NCI-H146 (cell line): Measurements from ENCODE around the gene KANK4.

Experiments
- DNase-seq: peaks from one replicate; lab custom pipeline; 2025; lab: John Stamatoyannopoulos, UW

KANK4 gene

DNA sequence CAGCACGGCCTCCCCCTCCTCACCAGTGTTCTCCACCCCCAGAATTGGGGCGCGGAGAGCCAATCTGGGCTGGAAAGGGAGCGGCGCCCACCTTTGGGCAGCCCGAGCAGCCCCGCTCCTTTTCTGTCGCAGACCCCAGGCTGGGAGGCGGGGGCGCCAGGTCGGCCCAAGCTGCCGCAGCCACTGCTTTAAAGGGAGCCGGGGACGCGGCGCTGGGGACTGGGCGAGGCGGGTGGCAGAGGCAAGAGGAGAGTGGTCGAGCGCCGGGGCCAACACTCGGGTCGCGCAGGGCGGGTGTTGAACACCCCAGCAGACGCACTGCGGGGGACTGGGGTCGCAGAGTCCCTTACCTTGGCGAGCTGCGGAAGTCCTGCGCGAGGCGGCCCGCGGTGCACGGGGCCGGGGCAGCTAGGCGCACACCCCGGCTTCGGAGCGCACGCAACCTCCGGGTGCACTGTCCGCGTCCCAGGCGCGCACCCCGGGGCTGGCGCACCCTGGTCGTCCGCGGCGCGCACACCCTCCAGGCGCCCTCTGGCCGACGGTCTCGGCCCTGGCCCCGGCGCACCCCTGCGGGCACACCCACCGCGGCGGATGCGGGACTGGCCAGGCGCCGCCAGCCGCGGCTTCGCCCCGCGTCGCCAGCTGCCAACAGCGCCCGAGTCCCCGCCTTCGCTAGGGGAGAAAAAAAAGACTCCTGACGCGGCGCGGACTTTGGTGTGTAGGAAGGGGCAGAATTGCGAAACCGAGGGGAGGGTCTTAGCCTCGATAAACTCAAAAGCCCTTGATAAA lies at the start of gene KANK4:
Gene KANK4 (minus strand): TSS at position 679 of the 789 bp plus-strand sequence. CDS start 37,870 bp downstream, outside the sequence.
- peak; percentile 39 for DNase-seq

DNA sequence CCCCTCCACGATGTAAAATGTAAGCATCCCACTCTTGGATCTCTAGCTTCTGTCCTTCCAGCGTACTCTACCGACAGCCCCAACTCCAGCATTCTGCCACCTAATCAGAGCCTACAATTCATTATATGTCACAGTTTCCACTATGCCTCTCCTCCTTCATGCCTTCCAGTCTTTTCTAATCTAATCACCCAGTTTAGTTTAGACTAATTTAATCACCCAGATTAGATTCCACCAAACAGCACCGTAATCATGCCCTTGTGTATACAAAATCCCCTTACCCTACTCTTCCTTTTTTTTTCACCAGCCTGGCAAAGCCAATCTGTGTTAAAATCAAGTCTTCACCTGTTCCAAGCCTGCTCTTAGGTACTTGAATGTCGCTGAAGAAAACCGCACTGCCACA lies 49.8 kb upstream of the KANK4 start:
- DNase-seq, result no peak

DNA sequence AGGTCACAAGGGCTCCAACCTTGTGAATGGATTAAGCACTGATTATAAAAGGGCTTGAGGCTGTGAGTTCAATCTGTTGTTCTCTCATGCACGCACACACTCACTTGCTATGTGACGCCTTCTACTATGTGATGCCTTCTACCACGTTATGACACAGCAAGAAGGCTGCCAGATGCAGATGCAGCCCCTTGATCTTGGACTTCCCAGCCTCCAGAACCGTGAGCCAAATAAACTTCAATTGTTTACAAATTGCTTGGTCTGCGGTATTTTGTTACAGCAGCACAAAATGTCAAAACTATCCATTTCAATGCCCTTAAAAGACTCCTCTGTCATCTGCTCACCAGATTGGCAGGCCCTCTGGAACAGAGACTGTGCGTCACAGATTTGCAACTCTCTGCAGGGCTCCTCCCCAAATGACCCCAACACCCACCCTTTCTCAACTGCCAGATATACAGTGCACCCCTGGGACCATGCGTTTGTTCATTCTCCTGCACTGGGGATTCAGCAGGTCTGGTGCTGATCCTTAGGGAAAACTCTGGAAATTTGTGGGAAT lies 47.8 kb upstream of the KANK4 start:
- no peak for DNase-seq

DNA sequence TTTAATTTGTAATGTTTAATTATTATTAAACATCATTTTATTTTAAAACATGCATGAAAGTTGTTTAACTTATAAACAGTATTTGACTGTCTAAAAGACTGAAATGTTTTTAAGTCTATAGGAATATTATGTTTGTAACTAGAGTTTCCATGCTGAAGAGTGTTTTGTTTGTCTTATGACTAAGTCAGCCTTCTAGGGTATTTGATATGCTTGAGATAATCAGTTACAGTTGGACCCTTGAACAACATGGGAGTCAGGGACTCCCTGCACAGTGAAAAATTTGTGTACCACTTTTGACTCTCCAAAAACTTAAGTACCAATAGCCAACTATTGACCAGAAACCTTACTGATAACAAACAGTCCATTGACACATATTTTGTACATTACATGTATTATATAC lies 45.5 kb upstream of the KANK4 start:
- no peak for DNase-seq

DNA sequence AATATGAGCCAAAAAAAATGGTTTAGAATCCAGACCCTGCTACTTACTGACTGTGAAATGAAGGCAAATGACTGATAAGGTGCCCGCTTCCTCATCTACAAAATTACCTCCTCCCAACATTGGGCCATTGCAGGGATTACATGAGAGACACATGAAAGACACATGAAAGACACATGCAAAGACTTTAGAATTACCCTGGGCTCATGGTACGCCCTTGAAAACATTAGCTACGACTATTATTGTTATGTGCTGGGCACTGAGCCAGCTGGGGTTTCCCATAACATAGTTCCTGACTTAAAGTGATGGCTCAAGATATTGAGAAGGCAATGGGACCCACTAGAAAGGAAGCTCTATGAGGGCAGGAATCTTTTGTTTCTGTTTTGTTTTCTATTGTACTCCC lies 43.7 kb upstream of the KANK4 start:
- DNase-seq, result no peak

DNA sequence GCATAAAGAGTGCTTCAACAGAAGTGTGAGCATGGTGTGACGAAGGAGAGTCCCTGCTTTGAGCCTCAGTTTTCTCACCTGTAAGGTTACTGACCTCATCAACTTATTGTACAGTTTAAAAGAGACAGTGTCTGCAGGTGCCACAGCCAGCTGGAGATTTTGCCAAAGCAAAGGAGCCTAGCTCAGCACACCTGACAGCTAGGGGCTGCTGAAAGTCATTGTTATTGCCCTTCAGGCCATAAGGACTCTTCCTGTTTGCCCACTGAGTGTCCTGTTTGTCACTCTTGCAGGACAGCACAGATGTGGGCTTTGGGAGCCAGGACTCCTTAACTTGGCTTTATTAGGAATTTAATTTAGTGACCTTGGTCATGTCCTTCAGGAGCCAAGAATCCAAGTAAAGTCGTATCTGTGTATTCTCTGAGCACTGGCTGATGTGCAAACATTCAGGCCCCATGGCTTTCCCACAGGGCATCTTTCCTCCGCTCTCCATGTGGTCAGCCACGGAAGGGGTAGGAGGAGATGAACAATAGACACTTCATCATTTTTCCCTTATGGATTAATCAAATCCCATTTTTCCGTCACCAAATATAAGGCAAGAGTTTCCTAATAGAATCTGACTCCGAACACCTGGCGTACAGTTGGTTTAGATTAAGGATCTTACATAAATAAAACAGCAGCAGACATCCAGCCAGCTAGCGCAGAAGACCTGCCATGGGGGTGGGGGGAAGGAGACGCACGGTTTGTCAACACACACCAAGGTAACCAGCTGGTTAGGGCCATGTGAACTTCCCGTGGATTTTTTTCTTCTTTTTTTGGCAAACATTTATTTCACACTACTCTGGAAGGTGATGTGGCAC lies 43.1 kb upstream of the KANK4 start:
- DNase-seq, result peak; percentile 78

DNA sequence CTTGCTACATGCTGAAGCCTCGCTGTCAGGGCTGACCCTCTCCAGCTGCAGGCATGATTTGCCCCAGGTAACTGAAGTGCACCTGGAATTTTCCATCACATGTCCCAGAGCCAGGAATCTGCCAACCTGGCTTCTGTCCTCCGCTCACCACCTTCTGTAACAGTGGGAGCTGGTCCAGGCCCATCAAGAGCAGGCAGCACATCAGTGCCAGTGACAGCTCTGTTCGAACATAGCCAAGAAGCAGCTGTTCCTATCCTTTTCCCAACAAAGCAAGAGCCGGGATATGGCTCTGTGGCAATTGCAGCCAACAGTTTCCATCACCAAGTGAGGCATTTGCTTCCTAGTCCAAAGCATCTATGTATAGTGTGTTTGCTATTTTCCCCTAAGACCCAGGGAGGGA lies 42.2 kb upstream of the KANK4 start:
- no peak for DNase-seq

DNA sequence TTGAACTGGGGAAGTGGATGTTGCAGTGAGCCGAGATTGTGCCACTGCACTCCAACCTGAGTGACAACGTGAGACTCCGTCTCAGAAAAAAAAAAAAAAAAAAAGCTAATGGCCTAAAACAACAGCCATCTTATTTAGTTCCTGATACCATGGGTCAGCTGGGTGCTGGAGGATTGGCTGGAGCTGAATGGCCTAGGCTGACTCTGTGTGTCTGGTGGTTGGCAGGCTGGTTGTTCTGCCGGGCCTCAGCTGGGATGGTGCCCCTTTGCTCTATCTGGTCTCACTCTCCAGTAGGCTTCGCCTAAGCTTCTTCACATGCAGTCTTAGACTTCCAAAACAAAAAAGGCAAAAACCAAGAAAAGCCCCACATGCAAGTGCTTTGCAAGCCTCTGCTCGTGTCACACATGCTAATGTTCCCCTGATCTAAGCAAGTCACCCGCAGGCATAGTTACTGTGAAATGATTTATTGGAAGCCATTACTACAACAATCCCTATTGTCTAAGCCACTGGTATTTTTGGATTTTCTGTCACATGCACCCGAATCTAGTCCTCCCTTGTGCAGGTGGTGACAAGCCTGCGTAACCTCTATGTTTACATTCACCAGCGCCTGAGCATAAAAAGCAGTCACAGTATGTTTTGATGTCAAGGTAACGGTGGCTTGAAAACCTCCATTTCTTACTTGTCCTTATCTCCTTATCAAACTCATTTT lies 39.6 kb upstream of the KANK4 start:
- DNase-seq, result peak; percentile 86

DNA sequence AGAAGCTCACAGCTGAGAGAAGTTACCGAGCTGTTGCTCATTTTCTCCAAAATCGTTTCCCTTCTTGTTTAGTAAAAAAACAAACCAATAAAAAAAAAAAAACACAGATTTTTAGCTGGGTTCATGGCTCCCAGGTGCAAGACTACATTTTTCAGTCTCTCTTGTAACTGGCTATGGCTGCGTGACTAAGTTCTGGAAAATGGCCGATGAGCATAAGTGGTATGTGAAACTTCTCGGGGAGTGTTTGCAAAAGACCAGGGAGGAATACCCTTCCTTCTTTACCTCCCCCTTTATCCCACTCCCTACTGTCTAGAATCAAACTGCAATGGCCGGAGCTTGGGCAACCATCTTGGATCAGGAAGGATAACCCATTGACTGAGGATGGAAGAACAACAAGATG lies 38.7 kb upstream of the KANK4 start:
- DNase-seq, result no peak

DNA sequence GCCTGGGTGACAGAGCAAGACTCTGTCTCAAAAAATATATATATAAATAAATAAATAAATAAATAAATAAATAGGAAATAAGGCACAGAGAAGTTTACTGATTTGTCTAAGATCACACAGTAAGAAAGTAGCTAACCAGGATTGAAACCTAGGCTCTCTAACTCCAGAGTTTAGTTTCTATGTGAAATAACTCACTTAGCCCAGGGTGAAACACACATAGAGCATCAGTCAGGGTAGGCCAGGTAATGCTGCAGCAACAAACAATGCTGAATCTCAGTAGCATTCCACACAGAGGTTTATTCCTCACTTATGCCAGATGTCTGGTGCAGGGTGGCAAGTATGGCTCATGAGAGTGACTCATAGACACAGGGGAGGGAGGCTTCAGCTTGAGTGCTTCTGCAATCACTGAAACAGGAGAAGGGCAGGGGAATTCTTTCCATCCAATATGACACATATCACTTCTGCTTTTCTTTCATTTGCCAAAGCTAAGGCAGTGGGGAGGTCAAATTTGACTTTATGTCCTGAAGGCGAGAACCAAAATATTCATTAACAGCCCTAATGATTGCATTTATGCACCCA lies 37.1 kb upstream of the KANK4 start:
- DNase-seq, result peak; percentile 9

DNA sequence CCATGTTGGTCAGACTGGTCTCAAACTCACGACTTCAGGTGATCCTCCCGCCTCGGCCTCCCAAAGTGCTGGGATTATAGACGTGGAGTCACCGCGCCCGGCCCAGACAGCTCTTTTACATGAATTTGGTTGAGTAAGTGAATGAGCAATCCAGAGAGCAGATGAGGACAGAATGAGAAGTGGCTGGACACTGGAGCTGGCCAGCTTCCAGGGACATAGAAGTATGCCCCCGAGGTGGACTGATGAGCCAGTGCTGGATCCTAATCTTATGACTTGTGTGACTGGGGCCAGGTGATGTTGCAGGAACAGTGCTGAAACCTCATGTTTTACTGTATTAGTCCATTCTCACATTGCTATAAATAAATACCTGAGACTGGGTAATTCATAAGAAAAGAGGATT lies 35.9 kb upstream of the KANK4 start:
- no peak for DNase-seq

DNA sequence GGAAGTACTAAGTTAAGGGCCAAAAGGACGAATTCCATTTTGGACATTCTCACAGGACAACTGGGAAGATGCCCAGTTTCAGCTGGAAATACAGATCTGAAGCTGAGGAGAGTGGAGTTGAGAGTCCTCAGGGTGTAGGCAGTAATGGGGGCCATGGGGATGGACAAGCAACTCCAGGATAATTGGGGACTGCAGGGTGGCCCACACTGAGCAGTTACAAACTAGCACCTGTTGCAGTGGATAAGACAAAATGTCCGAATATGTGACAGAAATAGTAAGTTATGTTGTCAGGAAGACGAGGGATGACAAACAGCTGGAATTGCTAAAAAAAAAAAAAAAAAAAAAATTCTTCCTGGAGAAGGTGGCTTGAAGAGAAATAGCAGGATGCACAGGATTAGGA lies 34.6 kb upstream of the KANK4 start:
- DNase-seq, result no peak

DNA sequence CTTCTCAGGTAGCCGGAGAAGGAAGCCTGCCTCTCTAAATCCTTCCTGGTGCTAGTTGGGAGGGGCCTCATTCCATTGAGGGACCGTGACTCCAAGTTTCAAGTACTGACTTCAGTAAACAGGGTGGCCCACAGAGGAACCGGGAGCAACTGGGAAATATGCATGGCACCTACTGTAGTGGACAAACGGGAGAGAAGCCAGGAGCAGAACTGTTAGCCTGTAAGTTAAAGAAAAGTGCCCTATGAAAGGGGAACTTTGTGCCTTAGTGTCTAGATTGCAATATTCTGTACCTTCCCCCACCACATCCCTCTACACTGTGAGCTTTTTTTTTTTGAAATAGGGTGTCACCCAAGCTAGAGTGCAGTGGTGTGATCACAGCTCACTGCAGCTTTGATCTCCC lies 33.2 kb upstream of the KANK4 start:
- DNase-seq, result no peak

DNA sequence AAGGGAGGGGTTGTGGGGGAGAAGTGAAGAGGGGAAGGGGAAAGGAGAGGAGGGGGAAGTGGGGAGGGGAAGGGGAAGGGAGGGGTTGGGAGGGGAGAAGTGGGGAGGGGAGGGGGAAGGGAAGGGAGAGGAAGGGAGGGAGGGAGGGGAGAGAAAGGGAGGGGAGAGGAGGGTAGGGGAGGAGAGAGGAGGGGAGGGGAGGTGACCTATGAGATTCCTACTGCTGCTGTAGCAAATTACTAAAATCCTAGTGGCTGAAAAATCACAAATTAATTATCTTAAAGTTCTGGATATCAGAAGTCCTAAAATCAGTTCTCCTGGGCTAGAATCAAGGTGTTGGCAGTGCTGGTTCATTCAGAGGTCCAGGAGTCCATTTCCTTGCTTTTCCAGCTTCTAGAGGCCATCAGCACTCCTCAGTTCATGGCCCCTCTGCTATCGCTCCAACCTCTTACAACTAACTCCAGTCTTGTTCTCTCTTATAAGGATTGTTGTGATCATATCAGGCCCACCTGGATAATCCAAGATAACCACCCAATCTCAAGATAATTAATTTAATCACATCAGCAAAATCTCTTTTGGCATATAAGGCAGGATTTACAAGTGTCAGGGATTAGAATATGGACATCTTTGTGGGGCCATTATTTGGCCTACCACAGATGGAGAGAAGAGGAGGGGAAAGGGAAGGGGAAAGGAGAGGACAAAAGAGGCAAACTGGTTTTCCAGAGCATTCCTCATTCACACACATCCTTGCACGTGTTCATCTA lies 30.4 kb upstream of the KANK4 start:
- no peak for DNase-seq

DNA sequence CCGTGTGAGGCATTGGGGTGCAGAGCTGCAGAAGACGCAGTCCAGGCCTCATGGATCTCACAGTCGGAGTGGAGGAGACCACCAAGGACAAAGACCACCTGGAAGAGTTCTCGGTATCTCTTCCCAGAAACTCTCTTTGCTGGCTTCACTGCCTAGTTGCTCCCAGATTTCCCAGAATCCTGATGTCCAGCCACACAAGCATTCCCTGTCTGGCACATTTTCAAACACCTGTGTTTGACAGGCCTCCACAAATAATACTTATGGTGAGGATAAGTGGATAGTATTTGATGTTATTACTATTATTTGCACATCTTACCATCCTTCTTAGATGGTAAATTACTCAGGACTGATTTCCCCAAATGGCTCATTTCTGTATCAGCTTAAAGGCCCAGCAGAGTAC lies 27.7 kb upstream of the KANK4 start:
- no peak for DNase-seq

DNA sequence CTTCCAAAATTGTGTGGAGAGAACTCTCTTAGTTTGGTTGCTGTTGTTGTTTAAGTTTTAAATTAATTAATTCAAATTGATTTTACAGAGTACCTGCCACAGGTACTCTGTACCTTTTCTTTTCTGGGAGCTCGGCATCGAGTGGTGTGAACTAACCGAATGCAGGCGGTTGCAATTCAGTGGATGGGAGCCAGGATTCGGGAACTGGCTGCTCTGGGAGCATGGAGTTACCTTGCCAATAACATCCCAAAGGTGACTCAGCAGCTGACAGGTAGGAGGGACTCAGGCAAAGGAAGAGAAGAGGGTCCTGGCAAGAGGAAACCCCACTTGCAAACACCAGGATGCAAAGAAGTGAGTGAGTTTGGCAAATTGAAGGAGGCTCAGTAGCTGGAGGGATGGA lies 24.7 kb upstream of the KANK4 start:
- DNase-seq, result no peak

DNA sequence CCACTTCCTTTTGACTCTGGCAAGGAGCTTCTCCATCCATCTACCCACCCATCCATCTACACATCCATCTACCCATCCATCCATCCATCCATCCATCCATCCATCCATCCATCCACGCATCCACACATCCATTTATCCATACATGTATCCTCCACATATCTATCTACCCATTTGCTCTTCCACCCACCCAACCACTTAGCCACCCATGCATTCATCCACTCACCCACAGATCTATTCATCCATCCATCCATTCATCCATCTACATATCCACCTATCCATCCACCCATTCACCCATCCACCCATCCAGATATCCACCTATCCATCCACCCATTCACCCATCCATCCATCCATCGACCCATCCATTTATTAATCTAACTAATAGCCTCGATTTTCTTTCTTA lies 23.0 kb upstream of the KANK4 start:
- no peak for DNase-seq

DNA sequence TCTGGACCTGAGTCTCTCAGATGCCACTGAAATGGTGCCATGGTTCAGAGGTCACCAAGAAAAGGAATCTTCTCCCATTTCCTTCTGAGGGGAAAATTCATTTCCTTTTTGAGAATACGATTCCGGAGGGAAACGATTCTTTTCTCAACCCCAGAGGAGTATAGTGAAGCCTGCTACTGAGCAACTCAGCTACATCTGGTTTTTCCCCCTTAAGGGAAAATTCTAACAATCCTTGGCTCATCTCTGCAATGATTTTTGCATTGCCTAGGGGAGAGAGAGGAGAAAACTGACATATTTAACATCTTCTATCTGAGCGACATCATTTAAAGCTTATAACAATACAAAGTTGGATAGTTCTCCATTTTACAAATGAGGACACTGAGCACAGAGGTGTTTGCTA lies 22.4 kb upstream of the KANK4 start:
- DNase-seq, result no peak

DNA sequence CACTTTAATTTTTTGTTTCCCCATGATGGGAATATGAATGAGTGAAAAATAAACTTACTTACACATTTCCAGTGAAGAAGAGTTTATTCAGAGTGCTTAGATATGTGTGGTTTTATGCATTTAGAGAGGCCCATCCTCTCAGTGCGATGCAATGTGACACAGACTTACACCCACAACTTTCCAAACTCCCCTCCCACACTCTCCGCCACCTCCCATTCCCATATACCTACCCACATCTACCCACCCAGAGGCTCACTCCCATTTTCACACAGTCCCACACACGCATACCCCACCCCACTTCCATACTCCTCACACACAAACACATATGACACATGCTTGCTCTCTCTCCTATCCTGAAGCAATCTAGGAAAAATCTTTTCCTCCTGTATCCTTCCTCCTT lies 21.9 kb upstream of the KANK4 start:
- no peak for DNase-seq

DNA sequence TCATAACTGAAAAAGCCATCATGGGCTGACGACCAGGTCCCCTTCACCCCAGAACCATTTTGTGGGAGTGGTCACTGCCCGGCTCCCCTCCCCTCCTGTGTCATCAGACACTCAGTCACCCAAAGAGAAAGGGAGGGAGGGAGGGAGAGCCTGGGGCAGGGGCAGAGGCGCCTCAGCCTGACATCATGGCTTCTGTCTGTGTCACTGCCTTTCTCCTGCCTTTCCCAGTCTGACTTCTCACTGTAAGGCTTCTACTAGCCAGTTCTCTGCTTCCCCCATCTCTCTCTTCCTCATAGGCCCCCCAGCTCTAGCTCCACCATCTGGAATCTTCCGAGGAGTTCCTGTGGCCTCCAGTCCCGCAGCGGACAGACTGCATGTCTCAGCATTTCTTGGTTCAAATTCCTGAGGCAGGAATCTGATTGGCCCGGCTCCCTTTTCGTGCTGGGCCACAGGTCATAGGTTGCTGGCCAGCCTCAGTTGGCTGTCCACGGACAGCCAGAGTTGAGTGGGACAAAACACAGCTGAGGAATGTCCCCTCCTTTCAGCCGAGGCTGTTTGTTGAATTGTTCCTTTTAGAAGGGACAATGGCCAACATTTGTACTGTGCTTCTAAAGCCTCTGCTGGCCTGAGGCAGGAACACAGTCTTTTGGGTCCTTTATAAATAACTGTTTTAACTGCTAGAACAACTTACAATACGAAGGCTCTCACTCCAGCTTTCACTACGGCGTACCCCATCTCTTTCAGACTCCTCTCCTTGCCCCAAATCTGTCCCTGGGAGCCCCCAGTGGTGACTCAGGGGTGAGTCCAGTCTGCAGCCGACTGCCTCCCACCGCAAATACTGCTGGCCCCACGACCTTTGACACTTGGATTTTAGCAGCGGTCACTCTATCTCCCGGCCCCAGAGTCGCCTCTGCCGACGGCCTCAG lies 18.7 kb upstream of the KANK4 start:
- DNase-seq, result no peak
